HCT116 (cell line): ENCODE data around the gene ACBD4. TPM values are rescaled to one million over a fixed set of nuclear protein-coding genes. Genes with fewer than 3 reads are reported as not detected.

ENCODE experiments used
- ATAC-seq: fragments of 200-7000 bp; cut with Tn5 transposase; 2 replicates; pipeline ENCODE4 v1.9.1; 2020; ENCODE audit warnings: mild to moderate bottlenecking, moderate library complexity
- BruUV-seq: library from RNA; stranded (reverse); fragments of 400-500 nt; replicated peaks from 2 replicates; lab custom pipeline; 2021; lab: Mats Ljungman, UMichigan
- CTCF ChIA-PET: fragments of 300-600 bp; sonication (Branson Sonifier 250); formaldehyde crosslinking; loops from one replicate; lab custom pipeline; 2021; ENCODE audit warnings: antibody characterized with exemption; lab: Charles Lee
- POLR2A ChIA-PET: fragments of 300-600, 350-600 bp; sonication (Branson Sonifier 250); formaldehyde crosslinking; loops from one replicate; lab custom pipeline; 2021; ENCODE audit warnings: antibody characterized with exemption; lab: Charles Lee
- RAD21 ChIA-PET, 2 experiments: fragments of 300-600 bp; sonication (Branson Sonifier 250); formaldehyde crosslinking; loops; one replicate each; lab custom pipeline; 2023; ENCODE audit warnings: low total read pairs in 2 of 2; ENCODE audit not compliant: uncharacterized antibody in 2 of 2, unreplicated experiment in 2 of 2, low non-redundant PET in 1 of 2; lab: Charles Lee
- DNase-seq: peaks from one replicate; pipeline ENCODE4 v3.0.0-alpha.2; 2010; ENCODE audit warnings: low read depth, low spot score
- H2AFZ ChIP-seq: fragments of 200-600 bp; shearing (Covaris generic), sonication (generic); 2 replicates; pipeline ENCODE4 v1.6.1; 2017; ENCODE audit warnings: low read depth, mixed run types, mixed read lengths, antibody characterized with exemption, low read length; ENCODE audit not compliant: poor library complexity, severe bottlenecking
- H3K27ac ChIP-seq: 2 replicates; pipeline ENCODE4 v1.5.1; 2012; ENCODE audit warnings: low read depth, low read length
- H3K27me3 ChIP-seq: fragments of 200-600 bp; sonication (generic); 2 replicates; pipeline ENCODE4 v1.6.1; 2016; ENCODE audit warnings: mixed run types, low read length, mixed read lengths; ENCODE audit not compliant: insufficient read depth
- H3K36me3 ChIP-seq, 2 experiments: fragments of 200-500 bp in 1 of 2; fragments of 200-600 bp in 1 of 2; sonication (Bioruptor generic) in 1 of 2; sonication (generic) in 1 of 2; 2 replicates each; pipeline versions ENCODE4 v1.5.1 to v1.6.1; 2014 to 2016; ENCODE audit warnings: low read length in 2 of 2, inconsistent platforms in 1 of 2, mixed read lengths in 1 of 2, mixed run types in 1 of 2; ENCODE audit not compliant: insufficient read depth in 2 of 2, control insufficient read depth in 1 of 2
- H3K4me1 ChIP-seq, 2 experiments: fragments of 200-600 bp in 1 of 2; sonication (generic) in 1 of 2; 2 replicates each; pipeline versions ENCODE4 v1.5.1 to v1.6.1; 2012 to 2017; ENCODE audit warnings: low read length in 2 of 2, inconsistent platforms in 1 of 2, mild to moderate bottlenecking in 1 of 2, mixed read lengths in 1 of 2, mixed run types in 1 of 2, moderate library complexity in 1 of 2; ENCODE audit not compliant: insufficient read depth in 2 of 2, control insufficient read depth in 1 of 2
- H3K4me2 ChIP-seq: fragments of 200-600 bp; sonication (generic); 2 replicates; pipeline ENCODE4 v1.6.1; 2017; ENCODE audit warnings: mixed run types, low read length, mixed read lengths
- H3K4me3 ChIP-seq, 2 experiments: fragments of 200-600 bp in 1 of 2; sonication (generic) in 1 of 2; replicated peaks in 1 of 2; 2 replicates each; pipeline ENCODE4 v1.5.1; 2011 to 2016; ENCODE audit warnings: low read length in 2 of 2, control low read depth in 1 of 2, low read depth in 1 of 2, mild to moderate bottlenecking in 1 of 2, mixed read lengths in 1 of 2, mixed run types in 1 of 2
- H3K79me2 ChIP-seq: fragments of 200-600 bp; sonication (generic); 2 replicates; pipeline ENCODE4 v1.6.1; 2017; ENCODE audit warnings: mild to moderate bottlenecking, mixed run types, low read length, moderate library complexity, mixed read lengths; ENCODE audit not compliant: insufficient read depth
- H3K9ac ChIP-seq: fragments of 200-600 bp; sonication (generic); 2 replicates; pipeline ENCODE4 v1.6.1; 2016; ENCODE audit warnings: low read length, mixed read lengths
- H3K9me2 ChIP-seq: fragments of 200-600 bp; sonication (generic), shearing (Covaris generic); 2 replicates; pipeline ENCODE4 v1.6.1; 2017; ENCODE audit warnings: mixed run types, mild to moderate bottlenecking, moderate library complexity; ENCODE audit not compliant: insufficient read depth
- H3K9me3 ChIP-seq, 2 experiments: fragments of 200-500 bp in 1 of 2; fragments of 200-600 bp in 1 of 2; sonication (Bioruptor generic) in 1 of 2; sonication (generic) in 1 of 2; 2 replicates each; pipeline ENCODE4 v1.6.1; 2014 to 2017; ENCODE audit warnings: low read length in 2 of 2, mixed read lengths in 2 of 2, inconsistent platforms in 1 of 2, low read depth in 1 of 2, mild to moderate bottlenecking in 1 of 2, mixed run types in 1 of 2, moderate library complexity in 1 of 2; ENCODE audit not compliant: control insufficient read depth in 1 of 2, insufficient read depth in 1 of 2
- H4K20me1 ChIP-seq: fragments of 200-600 bp; sonication (generic), shearing (Covaris generic); 2 replicates; pipeline ENCODE4 v1.6.1; 2017; ENCODE audit warnings: mixed run types, mild to moderate bottlenecking, moderate library complexity; ENCODE audit not compliant: insufficient read depth
- ATF3 ChIP-seq: IDR thresholded peaks from 2 replicates; pipeline ENCODE4 v1.6.1; 2012
- CBX3 ChIP-seq: IDR thresholded peaks from 2 replicates; pipeline ENCODE4 v1.6.1; 2012; ENCODE audit warnings: low read depth
- CEBPB ChIP-seq: IDR thresholded peaks from 2 replicates; pipeline ENCODE4 v1.6.1; 2012; ENCODE audit warnings: low read depth
- CTCF ChIP-seq, 3 experiments: fragments of 200-600 bp in 1 of 3; sonication (generic) in 1 of 3; IDR thresholded peaks in 2 of 3; conservative IDR thresholded peaks in 1 of 3; 2 replicates each; pipeline ENCODE4 v1.5.1; 2012 to 2017; ENCODE audit warnings: low read depth in 2 of 3, low read length in 2 of 3, antibody characterized with exemption in 1 of 3, borderline replicate concordance in 1 of 3, control low read depth in 1 of 3, mild to moderate bottlenecking in 1 of 3, mixed read lengths in 1 of 3, mixed run types in 1 of 3, moderate library complexity in 1 of 3; ENCODE audit not compliant: insufficient read depth in 1 of 3
- EGR1 ChIP-seq: IDR thresholded peaks from 2 replicates; pipeline ENCODE4 v1.6.1; 2012; ENCODE audit warnings: low read depth
- EZH2 ChIP-seq: fragments of 200-600 bp; sonication (generic); IDR thresholded peaks from 2 replicates; pipeline ENCODE4 v1.6.1; 2017; ENCODE audit warnings: antibody characterized with exemption, mixed run types
- EZH2phosphoT487 ChIP-seq: fragments of 200-600 bp; IDR thresholded peaks from 2 replicates; pipeline ENCODE4 v1.6.1; 2018; ENCODE audit warnings: antibody characterized with exemption, borderline replicate concordance
- FOSL1 ChIP-seq: IDR thresholded peaks from 2 replicates; pipeline ENCODE4 v1.6.1; 2012; ENCODE audit warnings: low read depth
- JUND ChIP-seq: IDR thresholded peaks from 2 replicates; pipeline ENCODE4 v1.6.1; 2012
- POLR2A ChIP-seq: IDR thresholded peaks from 2 replicates; pipeline ENCODE4 v1.7.0; 2011; ENCODE audit warnings: borderline replicate concordance; ENCODE audit not compliant: insufficient read depth, insufficient read length; ENCODE audit errors: extremely low read depth
- RAD21 ChIP-seq: IDR thresholded peaks from 2 replicates; pipeline ENCODE4 v1.6.1; 2012; ENCODE audit warnings: low read depth, mild to moderate bottlenecking
- REST ChIP-seq: IDR thresholded peaks from 2 replicates; pipeline ENCODE4 v1.6.1; 2012; ENCODE audit warnings: low read depth
- SIN3A ChIP-seq: IDR thresholded peaks from 2 replicates; pipeline ENCODE4 v1.6.1; 2012; ENCODE audit warnings: low read depth
- SP1 ChIP-seq: IDR thresholded peaks from 2 replicates; pipeline ENCODE4 v1.6.1; 2012; ENCODE audit warnings: low read depth
- SRF ChIP-seq: IDR thresholded peaks from 2 replicates; pipeline ENCODE4 v1.6.1; 2012; ENCODE audit warnings: low read depth
- YY1 ChIP-seq: IDR thresholded peaks from 2 replicates; pipeline ENCODE4 v1.6.1; 2011; ENCODE audit warnings: low read length, low read depth, moderate library complexity, mild to moderate bottlenecking; ENCODE audit not compliant: insufficient replicate concordance; ENCODE audit errors: extremely low read depth
- ZBTB33 ChIP-seq: IDR thresholded peaks from 2 replicates; pipeline ENCODE4 v1.6.1; 2011; ENCODE audit warnings: mild to moderate bottlenecking, low read length, moderate library complexity; ENCODE audit not compliant: insufficient replicate concordance; ENCODE audit errors: extremely low read depth
- ZFX ChIP-seq: fragments of 450-650 bp; IDR thresholded peaks from 2 replicates; pipeline ENCODE4 v1.6.1; 2017
- intact Hi-C: fragments of 100-400 bp; cut with micrococcal nuclease; formaldehyde crosslinking; loops from 2 replicates; pipeline ENCODE4 v1.10.0; 2022
- total RNA-seq: library from RNA; stranded (reverse); gene quantifications from one replicate; pipeline ENCODE4 v1.2.1, GENCODE V29; 2021; ENCODE audit not compliant: unreplicated experiment

Gene ACBD4
- total RNA-seq, 1 experiment from 2014 or later, result 13.6 TPM

GRCh38 chr17:45143094-45143670, 7.7 kb downstream of the ACBD4 start:
- Histone ChIP-seq H3K27me3 (no peaks in the 10 kb centered on the region), H3K9ac (no peak overlapping the region), H3K27ac (no peak overlapping the region), H2AFZ (no peak overlapping the region), H3K4me1 (peaks cover 7 to 19% of the 10 kb centered on the region in 2 experiments), H4K20me1 (no peaks in the 10 kb centered on the region), H3K9me2 (no peaks in the 10 kb centered on the region), H3K79me2 (no peaks in the 10 kb centered on the region), H3K4me3 (no peak overlapping the region), H3K4me2 (no peak overlapping the region), H3K9me3 (no peaks in the 10 kb centered on the region), H3K36me3 (no peaks in the 10 kb centered on the region)
- TF ChIP-seq RAD21, result no peak
- TF ChIP-seq SIN3A, result no peak
- TF ChIP-seq JUND, result no peak
- TF ChIP-seq SRF, result no peak
- no peak for TF ChIP-seq REST
- no peak for TF ChIP-seq ZFX
- no peak for TF ChIP-seq ATF3
- no peak for TF ChIP-seq SP1
- TF ChIP-seq EZH2phosphoT487, result no peak
- no peak for TF ChIP-seq YY1
- TF ChIP-seq ZBTB33, result no peak
- no peak for TF ChIP-seq CTCF (IDR thresholded peaks at IDR 0.05 in 2 of 3, conservative IDR thresholded peaks at IDR 0.05 in 1 of 3; ENCODE audit: borderline replicate concordance in 1 of 3, insufficient read depth in 1 of 3, low read depth in 2 of 3, low read length in 2 of 3)
- TF ChIP-seq CBX3, result no peak
- no peak for TF ChIP-seq FOSL1
- TF ChIP-seq CEBPB, result no peak
- TF ChIP-seq EZH2, result no peak
- no peak for TF ChIP-seq POLR2A
- no peak for TF ChIP-seq EGR1
- intact Hi-C loops, result no loop called here
- RAD21 ChIA-PET, result no interaction called here
- POLR2A ChIA-PET, result no interaction called here
- DNase-seq (no peak), ATAC-seq (no peak)
- no TSS peak for BruUV-seq
- CTCF ChIA-PET, result interaction anchor here (10.2 kb wide), 1 partner anchor 7 kb away, joined by 131 read pairs; the partner anchor contains the start of gene ACBD4
